Breast epithelium (tissue), 4 donors: Measurements from ENCODE around the gene RASA3. TPM values are rescaled to one million over a fixed set of nuclear protein-coding genes. Genes with fewer than 3 reads are reported as not detected.
A peak's percentile ranks its signal among the peaks of the same experiment; 100 is the strongest.

Source experiments
- DNase-seq, 2 donors: peaks; one replicate each; pipeline ENCODE4 v3.0.0-alpha.2; 2019; ENCODE audit warnings: low spot score in 2 of 2
- H3K27ac ChIP-seq, 2 donors: fragments of 200-600 bp; sonication (generic) in 1 of 2; one replicate each; pipeline ENCODE4 v1.5.1; 2016 to 2019; ENCODE audit warnings: mild to moderate bottlenecking in 1 of 2
- H3K27me3 ChIP-seq, 2 donors: fragments of 200-600 bp; sonication (generic) in 1 of 2; one replicate each; pipeline versions ENCODE4 v1.5.1 to v1.6.0; 2017 to 2019; ENCODE audit warnings: control low read depth in 1 of 2, mild to moderate bottlenecking in 1 of 2
- H3K36me3 ChIP-seq: fragments of 200-600 bp; one replicate; pipeline ENCODE4 v1.5.1; 2019
- H3K4me1 ChIP-seq, 2 donors: fragments of 200-600 bp; sonication (generic); one replicate each; pipeline ENCODE4 v1.5.1; 2016 to 2019; ENCODE audit warnings: control low read depth in 1 of 2
- H3K4me3 ChIP-seq, 3 donors: fragments of 200-600 bp; sonication (generic); 1 replicate in 2 of 3; 2 replicates in 1 of 3; pipeline ENCODE4 v1.5.1; 2016 to 2019; ENCODE audit warnings: mild to moderate bottlenecking in 3 of 3, moderate library complexity in 2 of 3
- H3K9me3 ChIP-seq, 2 donors: fragments of 200-600 bp; sonication (generic) in 1 of 2; one replicate each; pipeline ENCODE4 v1.5.1; 2016 to 2019; ENCODE audit warnings: control low read depth in 1 of 2
- CTCF ChIP-seq, 3 donors: fragments of 450-650 bp; IDR thresholded peaks; one replicate each; pipeline ENCODE4 v1.5.1; 2016 to 2017; ENCODE audit warnings: antibody characterized with exemption in 3 of 3, mild to moderate bottlenecking in 3 of 3, moderate library complexity in 3 of 3
- POLR2A ChIP-seq: fragments of 450-650 bp; IDR thresholded peaks from one replicate; pipeline ENCODE4 v1.6.1; 2016; ENCODE audit warnings: antibody characterized with exemption, mild to moderate bottlenecking, moderate library complexity
- POLR2AphosphoS5 ChIP-seq, 3 donors: sonication (generic); formaldehyde crosslinking; IDR thresholded peaks; one replicate each; pipeline ENCODE4 v1.6.1; 2017; ENCODE audit warnings: antibody characterized with exemption in 3 of 3
- intact Hi-C: fragments of 100-400 bp; cut with DNase I; formaldehyde crosslinking; loops from one replicate; pipeline ENCODE4 v1.15.1; 2023; ENCODE audit warnings: low total_unique reads
- total RNA-seq, 3 donors: library from RNA; depleted of rRNA; stranded (reverse); fragments of >200 nt; gene quantifications; one replicate each; pipeline ENCODE4 v1.1.0, GENCODE V29; 2016

RASA3 gene
- total RNA-seq, 3 donors from 2014 or later, result 14.2 to 54.9 (median 31.5) TPM

GRCh38 chr13:114041493-114041892 lies 90.9 kb downstream of the RASA3 start:
- Histone ChIP-seq H3K4me1 (no peaks in the 10 kb centered on the region), H3K4me3 (no peak overlapping the region), H3K9me3 (no peaks in the 10 kb centered on the region), H3K27me3 (no peaks in the 10 kb centered on the region), H3K36me3 (no peaks in the 10 kb centered on the region), H3K27ac (peak overlapping the region in 1 of 2 donors; percentile 75)
- TF ChIP-seq POLR2AphosphoS5 (IDR thresholded peaks at IDR 0.05) (no peak), CTCF (IDR thresholded peaks at IDR 0.05) (no peak), POLR2A (no peak)
- intact Hi-C loops, result no loop called here
- DNase-seq, result no peak

- Histone ChIP-seq H3K27me3 (no peaks in the 10 kb centered on the region), H3K9me3 (no peaks in the 10 kb centered on the region), H3K4me3 (no peak overlapping the region), H3K4me1 (peaks cover 5 to 6% of the 10 kb centered on the region in 2 donors), H3K36me3 (no peaks in the 10 kb centered on the region), H3K27ac (no peak overlapping the region)
- intact Hi-C loops, result loop anchor here (5.0 kb wide), 1 partner anchor 647 kb away; no protein-coding TSS in a partner anchor
- TF ChIP-seq CTCF (IDR thresholded peaks at IDR 0.05) (no peak), POLR2A (no peak), POLR2AphosphoS5 (IDR thresholded peaks at IDR 0.05) (no peak)
- no peak for DNase-seq
Measured at GRCh38 chr13:114039471-114040141, 92.8 kb downstream of the RASA3 start.

- Histone ChIP-seq H3K9me3 (no peaks in the 10 kb centered on the region), H3K36me3 (no peaks in the 10 kb centered on the region), H3K27ac (peak overlapping the region in 1 of 2 donors; percentile 25), H3K27me3 (no peaks in the 10 kb centered on the region), H3K4me3 (no peak overlapping the region), H3K4me1 (peaks cover 5 to 6% of the 10 kb centered on the region in 2 donors)
- no peak for DNase-seq
- intact Hi-C loops, result loop anchor here (5.0 kb wide), 1 partner anchor 647 kb away; no protein-coding TSS in a partner anchor
- TF ChIP-seq POLR2AphosphoS5 (IDR thresholded peaks at IDR 0.05), result no peak
- no peak for TF ChIP-seq CTCF (IDR thresholded peaks at IDR 0.05)
- no peak for TF ChIP-seq POLR2A
Measured at GRCh38 chr13:114038900-114039299, 93.5 kb downstream of the RASA3 start.

GRCh38 chr13:114038211-114038613 lies 94.2 kb downstream of the RASA3 start:
- Histone ChIP-seq H3K4me3 (no peak overlapping the region), H3K9me3 (no peaks in the 10 kb centered on the region), H3K36me3 (no peaks in the 10 kb centered on the region), H3K4me1 (peaks cover 5 to 6% of the 10 kb centered on the region in 2 donors), H3K27me3 (no peaks in the 10 kb centered on the region), H3K27ac (peak overlapping the region in 1 of 2 donors; percentile 25)
- DNase-seq, result no peak
- intact Hi-C loops, result loop anchor here (5.0 kb wide), 1 partner anchor 646 kb away; no protein-coding TSS in a partner anchor
- TF ChIP-seq CTCF (IDR thresholded peaks at IDR 0.05), result no peak
- no peak for TF ChIP-seq POLR2A
- no peak for TF ChIP-seq POLR2AphosphoS5 (IDR thresholded peaks at IDR 0.05)

GRCh38 chr13:114037674-114038073 lies 94.7 kb downstream of the RASA3 start:
- peaks cover 5 to 6% of the 10 kb centered on the region in 2 donors for H3K4me1 ChIP-seq
- no peak overlapping the region for H3K27ac ChIP-seq
- H3K27me3 ChIP-seq, result no peaks in the 10 kb centered on the region
- no peak for DNase-seq
- H3K9me3 ChIP-seq, result no peaks in the 10 kb centered on the region
- no peaks in the 10 kb centered on the region for H3K36me3 ChIP-seq
- TF ChIP-seq POLR2A, result no peak
- TF ChIP-seq CTCF (IDR thresholded peaks at IDR 0.05), result no peak
- TF ChIP-seq POLR2AphosphoS5 (IDR thresholded peaks at IDR 0.05), result no peak
- no peak overlapping the region for H3K4me3 ChIP-seq
- intact Hi-C loops, result loop anchor here (5.0 kb wide), 1 partner anchor 645 kb away; no protein-coding TSS in a partner anchor
